IMR-90 (cell line): ENCODE results near the gene ARHGAP28. TPM values are rescaled to one million over a fixed set of nuclear protein-coding genes. Genes with fewer than 3 reads are reported as not detected.

ENCODE experiments used
- microRNA-seq, 2 experiments: library from miRNA; stranded (forward) in 1 of 2; unstranded in 1 of 2; fragments of 10-50 nt in 1 of 2; fragments of <30 nt in 1 of 2; gene quantifications in 1 of 2; microRNA quantifications in 1 of 2; one replicate each; pipeline versions ENCODE3 to v1.1.0; 2013 to 2020; ENCODE audit not compliant: insufficient read depth in 1 of 2, insufficient read length in 1 of 2, unreplicated experiment in 1 of 2
- polyA plus RNA-seq, 3 experiments: library from polyadenylated mRNA; depleted of rRNA; stranded (reverse); fragments of >200 nt; gene quantifications; 2 replicates each; pipeline ENCODE4 v1.2.3, GENCODE V29; 2012; ENCODE audit warnings: low replicate concordance in 1 of 3
- small RNA-seq, 5 experiments: library from RNA; depleted of rRNA; stranded (forward); fragments of <200 nt; gene quantifications; one replicate each; pipeline ENCODE3, GENCODE V24; 2012
- total RNA-seq: library from RNA; depleted of rRNA; stranded (reverse); fragments of >200 nt; gene quantifications from 2 replicates; pipeline ENCODE4 v1.2.3, GENCODE V29; 2012

Gene ARHGAP28
- total and polyA plus RNA-seq, 2 of the 4 experiments (the other 2 are of a cell fraction), result 1.8 to 3.8 TPM

Small RNA genes within 50 kb of the gene (microRNA-seq; reads per million reads assigned to microRNA genes)
- not detected for gene RNU6-916P (ENCODE audit: insufficient read depth, insufficient read length)

Small RNA genes within 50 kb of the gene (small RNA-seq; reads per million reads assigned to genes)
- 0 reads per million in 5 experiments for gene RNU6-916P
